IPS-18a (cell line): Measurements from ENCODE around the gene BTF3L4.
"Not testable (repeated sequence)": the region's sequence is repeated elsewhere in the genome, so short reads cannot be mapped to it uniquely, and the experiment has no call there.

ENCODE experiments used
- H3K27ac ChIP-seq: one replicate; pipeline ENCODE4 v1.5.1; 2013; ENCODE audit warnings: low read length
- H3K27me3 ChIP-seq: one replicate; pipeline ENCODE4 v1.6.1; 2013; ENCODE audit warnings: mild to moderate bottlenecking, low read length; ENCODE audit not compliant: control insufficient read depth, insufficient read depth
- H3K36me3 ChIP-seq: one replicate; pipeline ENCODE4 v1.6.1; 2013; ENCODE audit warnings: low read depth, low read length; ENCODE audit not compliant: control insufficient read depth
- H3K4me1 ChIP-seq: one replicate; pipeline ENCODE4 v1.6.1; 2013; ENCODE audit warnings: low read depth, low read length; ENCODE audit not compliant: control insufficient read depth
- H3K4me3 ChIP-seq: one replicate; pipeline ENCODE4 v1.5.1; 2013; ENCODE audit warnings: low read length
- H3K9ac ChIP-seq: one replicate; pipeline ENCODE4 v1.6.1; 2013; ENCODE audit warnings: mild to moderate bottlenecking, low read length, moderate library complexity
- H3K9me3 ChIP-seq: one replicate; pipeline ENCODE4 v1.6.1; 2013; ENCODE audit warnings: low read depth, low read length; ENCODE audit not compliant: control insufficient read depth

The BTF3L4 gene

DNA sequence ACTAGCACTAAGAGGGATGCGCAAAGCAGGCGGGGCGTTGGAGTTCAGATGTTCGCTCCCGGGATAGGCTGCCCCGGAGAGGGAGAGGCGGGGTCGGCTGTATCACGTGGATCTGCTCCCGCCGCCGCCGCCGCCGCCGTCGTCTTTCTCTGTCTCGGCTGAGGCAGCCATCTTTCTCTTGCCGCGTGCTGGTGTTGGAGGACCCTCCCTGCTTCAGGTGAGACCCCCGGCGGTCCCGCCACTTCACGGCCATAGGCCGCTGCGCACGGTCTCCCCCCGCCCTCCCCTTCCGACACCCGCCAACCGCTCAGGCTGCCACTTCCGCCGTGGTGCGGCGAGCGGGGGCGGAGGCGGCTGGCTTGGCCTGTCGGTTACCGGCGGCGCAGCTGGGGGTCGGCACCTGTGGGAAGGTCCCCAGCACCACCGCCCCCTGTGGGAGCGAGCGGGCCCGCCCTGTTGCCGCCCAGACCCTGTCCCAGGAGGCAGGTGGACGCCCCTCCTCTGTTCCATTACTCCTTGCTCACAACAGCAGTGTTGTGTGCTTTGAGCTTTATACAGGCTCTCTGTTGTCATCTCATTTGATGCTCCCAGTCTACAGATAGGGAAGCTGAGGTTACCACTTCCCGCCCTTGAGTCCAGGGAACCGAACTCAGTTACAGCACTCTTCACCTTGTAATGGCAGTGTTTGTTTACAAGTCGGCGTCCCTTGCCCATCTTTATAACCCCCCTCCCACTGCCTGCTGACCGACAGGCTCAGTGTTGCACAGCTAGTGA lies at the start of gene BTF3L4:
Gene BTF3L4, plus strand, starts transcription at position 133 of the 774 bp plus-strand sequence. CDS start 3,553 bp downstream, outside the sequence.
- H3K4me1 ChIP-seq: peaks cover 17% of the 10 kb centered on the region
- H3K27me3 ChIP-seq: no peaks in the 10 kb centered on the region
- H3K9ac ChIP-seq: peak within 1 kb of the TSS; percentile 99
- H3K36me3 ChIP-seq: peaks cover 26% of the 10 kb centered on the region
- no peaks in the 10 kb centered on the region for H3K9me3 ChIP-seq
- H3K4me3 ChIP-seq: peak within 1 kb of the TSS; percentile 99
- peak within 1 kb of the TSS; percentile 89 for H3K27ac ChIP-seq

DNA sequence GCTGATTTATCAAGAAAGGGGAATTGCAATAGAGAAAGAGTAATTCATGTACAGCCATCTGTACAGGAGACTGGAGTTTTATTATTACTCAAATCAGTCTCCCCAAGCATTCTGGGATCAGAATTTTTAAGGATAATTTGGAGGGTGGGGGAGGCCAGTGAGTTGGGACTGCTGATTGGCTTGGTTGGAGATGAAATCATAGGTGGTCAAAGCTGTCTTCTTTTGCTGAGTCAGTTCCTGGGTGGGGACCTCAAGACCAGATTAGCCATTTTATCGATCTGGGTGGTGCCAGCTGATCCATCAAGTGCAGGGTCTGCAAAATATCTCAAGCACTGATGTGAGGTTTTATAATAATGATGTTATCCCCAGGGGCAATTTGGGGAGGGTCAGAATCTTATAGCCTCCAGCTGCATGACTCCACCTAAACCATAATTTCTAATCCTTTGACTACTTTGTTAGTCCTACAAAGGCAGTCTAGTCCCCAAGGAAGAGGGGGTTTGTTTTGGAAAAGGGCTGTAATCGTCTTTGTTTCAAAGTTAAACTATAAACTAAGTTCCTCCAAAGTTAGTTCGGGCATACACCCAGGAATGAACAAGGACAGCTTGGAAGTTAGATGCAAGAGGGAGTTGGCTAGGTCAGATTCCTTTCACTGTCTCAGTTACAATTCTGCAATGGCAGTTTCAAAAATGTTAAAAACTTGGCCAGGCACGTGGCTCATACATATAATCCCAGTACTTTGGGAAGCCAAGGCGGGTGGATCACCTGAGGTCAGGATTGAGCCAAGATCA lies 48.7 kb upstream of the BTF3L4 start:
- H3K9me3 ChIP-seq: no peaks in the 10 kb centered on the region
- H3K36me3 ChIP-seq: no peaks in the 10 kb centered on the region
- H3K9ac ChIP-seq: peak overlapping the region; percentile 16
- H3K4me1 ChIP-seq: peaks cover 15% of the 10 kb centered on the region
- no peaks in the 10 kb centered on the region for H3K27me3 ChIP-seq
- H3K4me3 ChIP-seq: no peak overlapping the region
- no peak overlapping the region for H3K27ac ChIP-seq

DNA sequence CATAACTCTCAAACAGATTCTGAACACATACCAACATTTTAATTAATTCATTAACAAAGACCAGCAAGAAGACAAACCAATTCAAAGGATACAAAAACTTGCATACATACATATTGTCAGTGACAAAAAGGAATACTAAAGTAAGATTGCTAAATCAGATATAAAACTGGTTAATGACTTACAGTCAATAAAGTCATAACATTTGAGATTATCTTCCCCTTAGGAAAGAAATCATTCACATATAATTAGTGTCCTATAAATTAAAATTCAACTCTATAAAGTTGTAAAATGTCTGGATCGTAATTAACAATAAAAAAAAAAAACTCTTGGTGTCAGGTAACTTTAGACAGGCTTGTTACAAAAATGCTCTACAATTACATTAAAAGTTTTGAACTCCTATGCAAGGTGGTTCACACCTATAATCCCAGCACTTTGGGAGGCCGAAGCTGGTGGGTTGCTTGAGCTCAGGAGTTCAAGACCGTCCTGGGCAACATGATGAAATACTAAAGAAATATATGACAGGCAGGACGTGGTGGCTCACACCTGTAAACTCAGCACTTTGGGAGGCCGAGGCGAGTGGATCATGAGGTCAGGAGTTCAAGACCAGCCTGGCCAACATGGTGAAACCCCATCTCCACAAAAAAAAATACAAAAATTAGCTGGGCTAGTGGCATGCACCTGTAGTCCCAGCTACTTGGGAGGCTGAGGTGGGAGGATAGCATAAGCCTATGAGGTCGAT lies 47.9 kb upstream of the BTF3L4 start:
- no peak overlapping the region for H3K27ac ChIP-seq

DNA sequence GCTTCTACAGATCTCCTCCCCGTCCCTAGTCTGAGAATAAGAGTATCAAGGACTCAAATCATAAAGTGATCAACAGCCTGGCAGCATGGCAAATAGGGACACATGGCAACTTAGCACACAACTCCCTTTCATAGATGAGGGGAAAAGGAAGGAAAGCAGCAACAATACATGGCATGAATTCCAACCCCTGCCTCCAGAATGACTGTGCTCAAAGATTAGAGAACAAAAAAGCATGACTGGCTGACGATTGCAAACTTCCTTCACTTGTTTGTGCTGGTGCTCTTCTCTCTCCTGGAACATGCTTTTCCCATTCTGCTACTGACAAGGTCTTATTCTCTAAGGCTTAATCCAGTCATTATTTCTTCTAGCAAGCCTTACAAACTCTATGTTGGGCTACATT lies 34.0 kb upstream of the BTF3L4 start:
- Histone ChIP-seq H3K27ac (no peak overlapping the region), H3K27me3 (no peaks in the 10 kb centered on the region), H3K4me1 (no peaks in the 10 kb centered on the region), H3K9me3 (no peaks in the 10 kb centered on the region), H3K36me3 (peaks cover 45% of the 10 kb centered on the region), H3K4me3 (no peak overlapping the region), H3K9ac (no peak overlapping the region)

More for the DNA sequence above, 47.9 kb upstream of the BTF3L4 start:
- Histone ChIP-seq H3K27me3 (no peaks in the 10 kb centered on the region), H3K9ac (no peak overlapping the region), H3K36me3 (no peaks in the 10 kb centered on the region), H3K9me3 (no peaks in the 10 kb centered on the region), H3K4me1 (peaks cover 15% of the 10 kb centered on the region), H3K4me3 (no peak overlapping the region)

DNA sequence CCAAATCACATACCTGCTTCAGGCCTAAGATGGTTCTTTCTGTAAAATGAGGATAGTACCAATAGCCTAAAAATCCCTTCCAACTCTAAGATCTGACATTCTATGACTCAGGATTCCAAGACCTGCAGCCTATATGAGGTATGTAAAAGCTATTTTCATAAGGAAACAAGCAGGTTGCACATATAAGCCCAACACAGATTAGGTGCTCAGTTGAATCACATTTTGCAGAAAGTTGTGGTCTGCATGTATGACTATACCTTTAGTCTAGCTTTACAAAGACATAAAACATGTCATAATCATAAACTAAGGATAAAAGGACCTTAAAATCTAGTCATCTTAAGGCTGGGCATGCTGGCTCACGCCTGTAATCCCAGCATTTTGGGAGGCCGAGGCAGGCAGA lies 29.8 kb upstream of the BTF3L4 start:
- no peak overlapping the region for H3K4me3 ChIP-seq
- no peaks in the 10 kb centered on the region for H3K4me1 ChIP-seq
- H3K27ac ChIP-seq: no peak overlapping the region
- no peaks in the 10 kb centered on the region for H3K27me3 ChIP-seq
- no peaks in the 10 kb centered on the region for H3K9me3 ChIP-seq
- H3K36me3 ChIP-seq: peaks cover 36% of the 10 kb centered on the region
- no peak overlapping the region for H3K9ac ChIP-seq

DNA sequence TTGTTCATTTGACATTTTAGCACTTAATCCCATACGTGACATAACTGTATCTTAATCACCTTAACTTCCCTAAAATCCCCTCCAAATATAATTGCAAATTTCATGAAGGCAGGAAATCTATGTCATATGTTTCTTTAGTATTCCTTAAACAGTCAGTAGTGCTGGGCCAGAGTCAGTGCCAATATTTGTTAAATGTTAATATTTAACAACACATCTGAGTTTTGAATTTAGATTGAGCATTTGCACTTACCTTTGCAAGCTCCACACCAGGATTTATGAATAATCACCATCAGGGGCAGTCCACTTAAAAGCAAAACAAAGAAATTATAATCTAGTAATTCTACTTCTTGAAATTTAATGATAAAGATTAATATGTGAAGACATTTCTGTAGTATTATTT lies 27.8 kb upstream of the BTF3L4 start:
- H3K27ac ChIP-seq: no peak overlapping the region
- H3K4me1 ChIP-seq: peaks cover 7% of the 10 kb centered on the region
- H3K4me3 ChIP-seq: no peak overlapping the region
- peaks cover 22% of the 10 kb centered on the region for H3K36me3 ChIP-seq
- no peaks in the 10 kb centered on the region for H3K9me3 ChIP-seq
- H3K27me3 ChIP-seq: no peaks in the 10 kb centered on the region
- no peak overlapping the region for H3K9ac ChIP-seq

DNA sequence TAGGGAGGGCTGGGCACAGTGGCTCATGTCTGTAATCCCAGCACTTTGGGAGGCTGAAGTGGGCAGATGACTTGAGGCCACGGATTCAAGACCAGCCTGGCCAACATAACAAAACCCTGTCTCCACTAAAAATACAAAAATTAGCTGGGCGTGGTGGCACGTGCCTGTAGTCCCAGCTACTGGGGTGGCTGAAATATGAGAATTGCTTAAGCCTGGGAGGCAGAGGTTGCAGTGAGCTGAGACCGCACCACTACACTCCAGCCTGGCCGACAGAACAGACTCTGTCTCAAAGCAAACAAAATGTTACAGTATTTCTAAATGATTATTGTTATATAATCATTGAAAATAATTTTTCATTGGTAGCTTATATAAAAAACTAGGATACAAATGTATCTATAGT lies 27.3 kb upstream of the BTF3L4 start:
- H3K4me1 ChIP-seq, H3K27ac ChIP-seq, H3K9ac ChIP-seq, H3K4me3 ChIP-seq, H3K9me3 ChIP-seq, H3K27me3 ChIP-seq: not testable (repeated sequence)
- H3K36me3 ChIP-seq: peaks cover 17% of the 10 kb centered on the region

DNA sequence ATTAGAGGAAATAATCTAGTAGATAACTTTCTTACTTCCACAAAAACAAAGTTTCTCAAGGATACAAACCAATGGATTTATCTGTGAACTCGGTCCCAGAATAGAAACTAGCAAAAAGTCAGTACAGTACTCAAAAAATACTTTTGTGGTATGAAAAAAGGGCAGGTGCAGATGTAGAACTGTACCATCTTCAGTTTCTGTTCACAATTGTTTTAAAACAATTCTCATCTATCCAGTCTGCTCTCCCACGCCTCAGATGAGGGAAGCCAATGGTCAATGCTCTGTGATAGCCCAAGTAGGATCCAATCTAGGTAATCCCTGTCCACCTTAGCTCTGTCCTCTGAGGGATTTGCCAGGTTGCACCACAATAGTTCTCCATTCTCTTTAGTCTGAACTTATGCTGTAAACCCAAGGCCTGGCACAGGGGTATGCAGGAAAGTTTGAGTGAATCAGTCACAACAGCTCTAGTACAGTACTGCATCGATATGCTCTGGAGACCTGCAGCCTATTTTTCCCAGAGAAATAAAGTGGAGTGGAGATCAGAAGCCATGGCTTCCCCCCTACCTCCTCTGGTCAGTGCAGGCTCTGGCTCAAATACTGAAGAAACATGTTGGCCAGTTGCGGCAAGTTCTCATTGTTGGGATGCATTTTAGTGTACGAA lies 23.8 kb upstream of the BTF3L4 start:
- Histone ChIP-seq H3K9me3 (no peaks in the 10 kb centered on the region), H3K27ac (no peak overlapping the region), H3K4me3 (peak overlapping the region; percentile 87)

DNA sequence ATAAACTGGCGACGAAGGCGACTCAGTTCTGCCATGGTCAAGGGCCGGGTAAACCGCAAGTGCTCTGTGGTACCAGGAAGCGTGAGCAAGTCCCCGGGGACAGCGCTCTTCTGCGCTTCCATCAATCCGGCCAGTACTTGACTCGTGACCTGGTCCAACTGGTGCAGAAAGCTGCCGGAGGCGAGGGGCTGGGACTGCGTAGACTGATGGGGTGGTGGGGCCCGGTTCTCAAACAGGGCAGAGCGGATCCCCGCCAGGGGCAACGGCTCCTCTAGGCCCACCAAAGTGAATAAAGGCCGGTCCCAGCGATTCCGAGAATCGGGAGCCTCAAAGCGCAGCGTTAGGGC lies 23.3 kb upstream of the BTF3L4 start:
- Histone ChIP-seq H3K4me3 (peak overlapping the region; percentile 87), H3K27ac (no peak overlapping the region), H3K9me3 (no peaks in the 10 kb centered on the region), H3K27me3 (no peaks in the 10 kb centered on the region), H3K4me1 (peaks cover 11% of the 10 kb centered on the region), H3K9ac (peak overlapping the region; percentile 76), H3K36me3 (peaks cover 7% of the 10 kb centered on the region)

More for the DNA sequence above, 23.8 kb upstream of the BTF3L4 start:
- Histone ChIP-seq H3K36me3 (peaks cover 5% of the 10 kb centered on the region), H3K9ac (peak overlapping the region; percentile 76), H3K4me1 (peaks cover 11% of the 10 kb centered on the region), H3K27me3 (no peaks in the 10 kb centered on the region)

DNA sequence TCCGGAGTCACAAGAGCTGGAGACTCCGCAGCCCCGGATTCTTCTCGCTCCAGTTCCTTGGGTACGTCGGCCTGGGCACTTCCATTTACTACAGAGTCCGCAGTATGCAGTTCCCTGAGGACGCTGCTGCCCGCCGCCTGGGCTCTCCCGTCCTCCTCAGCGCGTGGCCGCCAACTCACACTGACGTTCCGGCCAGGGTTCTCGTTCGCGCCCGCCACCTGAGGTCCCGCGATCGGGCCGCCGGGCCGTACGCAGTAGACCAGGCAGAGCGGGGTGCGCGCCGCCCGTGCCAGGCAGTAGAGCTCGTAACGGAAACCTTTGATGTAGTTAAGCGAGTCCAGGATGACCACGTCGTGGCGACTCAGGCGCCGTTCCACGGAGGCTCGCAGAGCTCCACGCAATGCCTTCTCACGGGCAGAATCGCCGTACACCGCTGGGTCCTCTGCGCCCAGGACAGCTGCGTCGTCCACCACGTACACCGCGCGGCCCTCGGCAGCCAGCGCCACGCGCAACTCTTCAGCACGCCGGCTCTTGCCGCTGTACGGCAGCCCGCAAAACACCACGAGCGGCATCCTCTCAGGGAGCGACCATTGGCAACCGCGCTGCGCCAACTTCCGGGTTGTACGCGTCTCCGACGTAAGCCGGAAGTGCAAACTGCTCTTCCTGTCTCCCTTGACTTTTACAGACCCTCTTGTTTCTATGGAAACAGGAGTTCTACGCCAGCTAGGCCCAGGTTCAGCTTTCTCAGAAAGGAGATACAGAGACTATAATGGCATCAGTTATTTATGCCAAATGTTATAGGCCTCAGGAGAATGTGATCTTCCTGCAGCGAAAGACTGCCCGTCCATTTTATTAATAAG lies 22.7 kb upstream of the BTF3L4 start, which contains the start of gene KTI12:
Gene KTI12, minus strand, starts transcription at position 621 of the 860 bp plus-strand sequence. Its CDS starts 49 bp downstream, at position 572.
- H3K9ac ChIP-seq: peak within 1 kb of the TSS; percentile 76
- peaks cover 3% of the 10 kb centered on the region for H3K36me3 ChIP-seq
- H3K9me3 ChIP-seq: no peaks in the 10 kb centered on the region
- H3K27ac ChIP-seq: peak within 1 kb of the TSS; percentile 15
- H3K4me1 ChIP-seq: peaks cover 11% of the 10 kb centered on the region
- peak within 1 kb of the TSS; percentile 87 for H3K4me3 ChIP-seq
- H3K27me3 ChIP-seq: no peaks in the 10 kb centered on the region
